GM19395 (cell line): ENCODE measurements around the gene MACROD2.
A peak's percentile ranks its signal among the peaks of the same experiment; 100 is the strongest.

Source experiments
- ATAC-seq: cut with Tn5 transposase; IDR thresholded peaks from one replicate; pipeline ENCODE4 v1.9.1; 2021; ENCODE audit warnings: mild to moderate bottlenecking, moderate library complexity; ENCODE audit not compliant: unreplicated experiment

MACROD2 gene

DNA sequence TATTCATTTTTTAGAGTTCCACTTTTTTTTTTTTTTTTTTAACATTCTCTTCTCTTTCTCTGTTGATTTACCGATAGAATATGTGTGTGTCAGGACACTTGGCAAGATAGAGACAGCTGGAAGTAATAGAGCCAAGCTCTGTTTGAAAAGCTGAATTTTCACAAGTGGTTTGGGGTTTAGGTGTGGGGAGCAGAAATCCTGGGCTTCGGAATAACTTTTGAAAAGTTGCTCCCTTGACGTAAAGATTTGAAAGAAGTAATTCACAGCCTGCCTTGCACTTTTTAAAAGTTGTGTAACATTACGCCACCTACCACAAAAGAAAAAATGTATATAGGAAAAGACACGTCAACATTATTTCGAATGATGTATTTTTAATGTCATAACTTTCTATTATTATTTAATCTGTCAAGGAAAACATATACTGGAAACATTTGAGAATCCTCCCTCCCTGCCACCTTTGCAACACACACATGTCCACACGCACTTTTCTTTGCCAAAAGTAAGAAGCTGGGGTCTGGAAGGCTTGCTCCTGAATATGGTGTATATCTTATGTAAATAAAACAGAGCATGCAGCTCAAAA lies 1660.1 kb downstream of the MACROD2 start:
- ATAC-seq: no peak

DNA sequence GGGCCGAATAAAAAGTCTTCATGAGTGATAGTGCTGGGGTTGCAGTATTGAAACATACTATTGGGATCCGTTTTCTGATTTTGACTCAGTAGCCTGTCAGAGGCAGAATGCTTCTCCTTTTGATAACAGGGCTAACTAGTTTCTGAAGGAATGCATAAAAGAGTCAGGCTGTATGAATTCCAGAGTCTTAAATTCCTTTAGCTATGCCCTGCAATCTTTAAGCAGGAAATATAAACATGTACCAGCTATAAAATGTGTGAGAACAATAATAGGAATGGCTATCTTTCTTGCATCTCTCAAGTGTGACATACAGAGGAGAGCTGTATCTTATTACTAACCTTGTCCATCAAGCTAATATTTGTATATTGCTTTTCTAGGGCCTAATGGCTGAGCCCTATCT lies 1660.8 kb downstream of the MACROD2 start:
- ATAC-seq: no peak

DNA sequence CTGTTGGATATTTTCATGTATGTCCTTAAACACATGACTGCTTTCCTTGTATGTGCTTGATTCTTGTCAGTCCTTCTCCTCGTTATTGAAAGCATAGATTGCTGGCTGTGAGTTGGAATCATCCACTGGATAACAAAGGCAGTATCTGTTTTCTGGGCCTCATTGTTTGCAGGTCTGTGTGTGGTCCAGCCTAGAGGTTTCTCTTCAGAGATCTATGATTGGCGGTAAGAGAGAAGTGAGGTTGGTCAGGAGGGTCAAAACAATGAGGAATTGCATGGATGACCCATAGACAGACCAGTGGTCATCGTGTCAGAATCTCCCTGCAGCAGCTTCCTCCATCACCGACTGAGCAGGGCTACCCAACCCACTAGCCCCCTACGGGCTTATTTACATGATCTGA lies 1663.0 kb downstream of the MACROD2 start:
- no peak for ATAC-seq

DNA sequence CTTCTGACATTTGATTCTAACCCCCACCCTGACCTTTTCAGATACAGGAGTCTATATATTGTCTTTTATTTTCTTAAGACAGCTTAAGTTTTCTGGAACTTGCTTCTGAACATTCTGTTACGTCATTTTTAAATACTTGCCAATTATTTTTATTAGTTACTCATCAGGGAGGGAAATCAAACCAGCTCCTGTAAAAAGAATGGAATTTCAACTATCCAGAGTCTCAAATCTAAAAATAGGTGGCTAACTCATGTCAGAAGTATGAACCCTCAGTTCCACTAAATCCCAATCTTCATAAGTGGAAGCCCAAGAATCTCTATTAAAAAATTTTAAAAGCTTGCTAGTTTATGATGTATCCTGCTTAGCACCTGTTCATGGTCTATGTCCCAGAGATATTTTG lies 1677.9 kb downstream of the MACROD2 start:
- ATAC-seq: no peak

DNA sequence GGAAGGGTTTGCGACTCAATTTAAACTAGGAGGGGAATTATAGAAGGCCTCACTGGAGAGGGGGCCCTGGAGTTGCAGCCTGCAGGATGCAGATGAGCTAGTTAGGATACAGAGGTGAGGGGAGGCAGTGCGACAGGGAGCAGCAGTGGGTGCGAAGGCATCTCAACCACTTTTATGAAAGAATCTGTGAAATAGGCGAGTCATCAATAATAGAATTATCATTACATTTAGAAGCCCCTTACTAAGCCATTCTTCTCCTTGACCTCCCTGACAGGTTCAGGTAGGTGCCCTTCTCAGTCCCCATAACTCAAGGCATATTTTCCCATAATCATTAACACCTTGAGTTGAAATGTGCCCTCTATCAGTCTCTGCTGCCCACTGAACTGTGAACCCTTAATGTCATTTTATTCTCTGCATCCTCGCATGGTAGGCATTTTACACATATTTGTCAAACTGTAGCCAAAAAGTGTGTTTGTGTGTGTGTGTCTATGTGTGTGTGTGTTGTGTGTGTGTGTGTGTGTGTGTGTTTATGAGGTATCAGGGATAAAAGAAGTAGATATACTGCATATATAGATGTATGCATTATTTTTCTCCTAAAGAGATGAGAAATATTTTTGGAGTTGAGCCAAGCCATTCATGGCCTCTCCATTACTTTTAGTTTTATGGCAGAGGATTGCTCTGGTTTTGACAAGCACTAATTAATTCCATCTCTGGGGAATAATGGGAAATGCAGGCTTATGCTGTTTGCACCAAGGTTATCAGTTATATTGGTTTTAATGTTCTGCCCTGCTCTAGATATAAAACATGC lies 1679.1 kb downstream of the MACROD2 start:
- no peak for ATAC-seq

DNA sequence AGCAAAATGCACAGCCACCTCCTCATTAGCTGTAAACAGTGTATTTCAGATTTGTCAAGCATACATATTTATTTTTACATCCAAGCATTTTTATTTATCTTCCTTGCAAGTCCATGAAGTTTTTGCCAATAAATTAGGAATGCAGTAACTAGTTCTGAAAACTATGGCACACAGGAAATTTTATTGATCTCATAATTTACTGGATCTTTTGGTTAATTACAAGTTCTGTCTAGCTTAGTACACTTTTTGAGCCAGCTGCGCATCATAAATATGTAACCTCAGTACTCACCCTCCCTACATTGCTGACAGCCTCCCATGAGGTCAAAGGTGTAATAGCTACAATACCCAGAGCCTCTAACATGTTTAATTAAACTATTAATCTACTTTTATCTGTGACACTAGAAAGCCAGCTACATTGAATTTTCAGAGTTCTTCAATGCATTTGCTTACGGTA lies 1679.8 kb downstream of the MACROD2 start:
- no peak for ATAC-seq

DNA sequence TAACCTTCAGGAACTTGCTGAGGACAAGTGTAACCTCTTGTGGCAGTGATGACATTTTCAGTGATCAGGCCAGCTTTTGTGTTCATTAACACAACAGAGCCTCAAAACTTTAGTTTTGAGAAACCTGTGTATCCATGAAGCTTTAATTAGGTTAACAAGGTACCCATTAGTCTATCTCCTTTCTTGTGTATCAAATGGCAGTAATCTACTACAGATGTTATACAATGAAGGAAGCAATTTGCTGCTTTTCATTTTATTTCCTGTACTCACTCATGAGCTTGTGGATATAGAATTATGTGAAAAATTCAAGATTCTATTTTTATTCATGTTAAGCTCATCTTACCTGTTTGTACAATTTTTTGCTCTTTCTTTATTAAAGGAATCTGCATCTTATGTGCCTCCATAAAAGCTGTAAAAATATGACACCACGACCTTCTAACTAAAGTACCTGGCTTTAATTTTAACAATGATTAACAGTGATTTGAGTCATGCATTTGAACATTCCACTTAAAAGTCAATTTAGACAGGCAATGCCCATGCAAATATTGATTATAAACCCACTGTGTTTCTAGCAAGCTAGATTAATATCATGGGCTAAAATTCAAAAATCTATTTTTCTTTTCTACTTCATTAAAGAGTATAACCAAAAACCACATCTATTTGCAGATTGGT lies 1680.6 kb downstream of the MACROD2 start:
- no peak for ATAC-seq

DNA sequence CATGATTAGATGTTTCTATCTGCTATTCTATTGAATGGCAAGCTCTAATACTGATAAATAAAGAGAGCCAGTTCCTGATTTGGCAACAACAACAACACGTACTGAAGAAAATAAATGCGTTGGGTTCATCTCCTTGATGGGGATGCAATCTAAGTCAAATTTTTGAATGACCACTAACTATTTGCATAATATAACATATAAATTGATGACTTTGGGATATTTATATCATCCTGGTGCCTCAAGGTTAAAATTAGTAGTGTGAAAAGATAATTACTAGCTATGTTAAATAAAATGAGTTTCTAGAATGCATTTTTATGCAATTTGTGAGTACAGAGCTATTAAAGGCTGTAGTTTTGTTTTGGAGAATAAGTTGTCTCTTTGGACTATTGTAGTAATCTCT lies 1681.5 kb downstream of the MACROD2 start:
- no peak for ATAC-seq

DNA sequence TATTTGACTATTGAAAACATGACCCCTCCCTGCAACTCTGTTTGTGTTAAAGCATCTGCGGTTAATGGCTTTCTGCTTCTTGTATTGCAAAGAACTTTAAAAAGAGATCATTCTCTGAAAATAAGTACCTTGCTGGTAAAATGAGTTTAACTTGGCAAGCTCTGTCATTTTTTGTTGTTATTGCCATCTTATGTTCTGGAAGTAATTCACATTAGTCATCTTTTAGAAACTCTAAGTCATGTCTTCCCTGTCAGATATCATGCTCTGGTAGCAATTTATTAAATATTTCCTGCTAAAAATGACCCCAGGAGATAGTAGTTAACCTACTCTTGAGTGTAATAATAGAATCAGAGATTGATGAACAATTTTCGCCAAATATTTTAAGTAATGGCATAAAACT lies 1687.4 kb downstream of the MACROD2 start:
- no peak for ATAC-seq

DNA sequence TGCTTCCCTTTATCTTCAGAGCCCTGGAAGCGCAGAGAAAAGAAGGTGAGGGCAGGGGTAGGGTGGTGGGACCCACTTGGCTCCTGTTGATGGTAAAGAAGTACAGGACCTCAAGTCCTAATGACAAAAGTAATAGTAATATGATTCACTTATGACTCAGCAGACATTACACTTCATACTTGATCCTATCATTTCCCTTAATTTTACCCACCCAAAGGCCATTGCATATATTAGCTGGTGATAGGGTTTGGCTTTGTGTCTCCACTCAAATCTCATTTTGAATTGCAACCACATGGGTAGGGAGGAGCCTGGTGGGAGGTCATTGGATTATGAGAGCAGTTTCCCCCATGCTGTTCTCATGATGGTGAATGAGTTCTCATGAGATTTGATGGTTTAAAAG lies 1697.3 kb downstream of the MACROD2 start:
- ATAC-seq: no peak

DNA sequence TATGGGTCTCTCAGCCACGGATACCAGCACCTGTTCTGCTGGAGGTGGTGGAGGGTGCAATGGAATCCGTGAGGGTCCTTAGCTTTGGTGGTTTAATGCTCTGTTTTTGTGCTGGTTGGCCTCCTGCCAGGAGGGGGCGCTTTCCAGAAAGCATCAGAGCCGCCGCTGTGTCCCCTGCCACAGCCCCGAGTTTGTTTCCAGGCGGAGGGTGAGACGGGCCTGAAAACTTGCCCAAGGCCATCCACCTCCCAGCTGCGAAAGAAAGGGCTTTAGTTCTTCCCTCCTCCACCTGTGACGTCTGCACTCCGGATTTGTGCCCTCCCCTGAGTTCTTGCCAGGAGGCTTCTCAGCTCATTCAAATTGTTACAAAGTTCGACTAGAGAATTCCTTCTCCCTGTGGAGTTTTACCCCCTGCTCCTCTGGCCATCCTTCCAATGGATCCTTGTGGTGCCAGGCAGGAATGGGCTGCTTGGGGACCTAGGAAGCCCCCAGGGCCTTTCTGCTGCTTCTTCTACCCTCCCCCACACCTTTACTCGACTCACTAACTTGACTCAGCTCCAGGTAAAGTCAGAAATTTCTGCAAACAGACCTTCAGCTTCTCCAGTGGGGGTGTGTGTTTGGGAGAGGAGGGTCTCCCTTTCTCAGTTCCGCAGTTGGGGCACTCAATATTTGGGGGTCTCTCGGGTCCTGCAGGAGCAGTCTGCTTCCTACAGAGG lies 1704.3 kb downstream of the MACROD2 start:
- ATAC-seq: no peak

DNA sequence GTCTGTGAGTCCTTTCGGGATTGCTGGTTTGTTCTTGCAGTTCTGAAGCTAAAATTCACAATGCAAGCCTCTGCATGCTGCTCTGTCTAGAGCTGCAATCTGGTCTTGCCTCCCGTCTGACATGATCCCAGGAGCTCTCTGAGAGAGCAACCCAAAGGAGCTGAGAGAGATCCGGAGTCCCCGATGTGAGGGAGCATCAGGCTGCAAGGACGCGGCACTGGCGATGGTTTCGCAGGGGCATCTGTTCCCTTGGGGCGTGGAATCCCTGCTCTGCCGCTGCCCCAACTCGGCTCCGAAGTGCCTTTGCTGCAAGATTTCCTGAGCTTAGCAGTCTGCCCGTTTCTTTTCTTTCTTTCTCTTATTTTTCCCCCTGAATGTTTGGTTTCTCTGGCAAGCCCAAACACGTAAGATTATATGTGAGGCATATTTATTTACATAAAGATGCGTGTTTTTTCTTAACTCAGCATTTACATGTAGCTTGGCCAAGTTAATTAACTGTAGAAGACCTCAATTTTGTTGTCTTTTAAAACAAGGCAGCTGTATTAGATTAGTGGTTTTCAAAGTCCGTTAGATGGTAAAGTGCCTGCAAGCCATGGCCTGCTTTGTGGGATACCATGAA lies 1704.9 kb downstream of the MACROD2 start:
- no peak for ATAC-seq

DNA sequence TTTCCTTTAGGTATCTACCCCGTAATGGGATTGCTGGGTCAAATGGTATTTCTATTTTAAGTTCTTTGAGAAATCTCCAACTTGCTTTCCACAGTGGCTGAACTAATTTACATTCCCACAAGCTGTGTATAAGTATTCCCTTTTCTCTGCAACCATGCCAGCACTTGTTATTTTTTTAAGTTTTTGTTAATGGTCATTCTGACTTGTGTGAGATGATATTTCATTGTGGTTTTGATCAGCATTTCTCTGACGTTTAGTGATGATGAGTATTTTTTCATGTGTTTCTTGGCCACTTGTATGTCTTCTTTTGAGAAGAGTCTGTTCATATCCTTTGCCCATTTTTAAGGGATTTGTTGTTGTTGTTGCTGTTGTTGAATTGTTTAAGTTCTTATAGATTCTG lies 1706.8 kb downstream of the MACROD2 start:
- ATAC-seq: no peak

DNA sequence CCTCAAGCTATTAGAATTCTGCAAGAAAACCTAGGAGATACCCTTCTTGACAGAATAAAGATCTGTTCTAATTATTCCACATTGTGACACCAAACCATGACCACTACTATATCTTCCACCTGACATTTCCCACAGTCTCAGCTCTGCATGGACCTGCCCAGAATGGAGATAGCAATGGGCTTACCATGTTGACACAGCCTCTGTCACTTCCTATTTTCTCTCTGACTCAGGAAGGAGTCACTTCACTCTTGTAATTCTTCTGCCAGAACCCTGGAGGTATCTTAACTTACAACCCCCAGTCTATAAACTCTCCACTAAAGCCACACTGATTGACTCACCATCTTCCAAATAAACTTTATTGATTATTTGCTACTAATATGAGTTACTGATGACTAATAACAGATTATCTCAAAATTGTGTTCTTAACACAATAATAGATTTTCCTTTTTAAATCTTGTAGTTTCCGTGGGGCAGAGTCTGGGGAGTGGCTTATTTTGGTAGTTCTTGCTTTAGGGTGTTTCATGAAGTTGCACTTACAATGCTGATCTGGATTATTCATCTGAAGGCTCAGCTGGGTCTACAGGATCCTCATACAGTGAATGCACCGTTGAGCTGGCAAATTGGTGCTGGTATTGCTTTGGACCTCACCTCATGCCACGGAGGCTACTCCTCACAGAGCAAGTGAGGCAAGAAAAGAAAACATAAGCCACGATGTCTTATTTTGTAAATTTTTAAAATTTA lies 1708.0 kb downstream of the MACROD2 start:
- ATAC-seq: no peak

DNA sequence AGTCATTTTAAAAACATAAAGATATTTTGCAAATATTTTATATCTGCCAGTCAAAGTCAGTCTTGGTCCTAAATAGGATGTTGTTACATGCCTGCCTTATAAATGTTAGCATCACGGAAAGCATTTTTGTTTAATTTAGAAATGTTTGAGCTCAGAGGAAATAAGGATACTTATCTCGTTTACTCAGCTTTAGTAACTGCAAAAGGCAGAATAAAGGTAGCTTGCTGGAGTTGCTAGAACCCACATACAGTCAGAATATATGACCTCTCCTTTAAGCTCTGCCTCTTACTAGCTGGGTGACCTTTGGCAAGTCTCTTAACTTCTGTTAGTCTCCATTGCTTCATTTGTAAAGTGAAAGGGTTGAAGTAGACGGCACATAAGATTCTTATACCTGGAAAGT lies 1710.7 kb downstream of the MACROD2 start:
- no peak for ATAC-seq

DNA sequence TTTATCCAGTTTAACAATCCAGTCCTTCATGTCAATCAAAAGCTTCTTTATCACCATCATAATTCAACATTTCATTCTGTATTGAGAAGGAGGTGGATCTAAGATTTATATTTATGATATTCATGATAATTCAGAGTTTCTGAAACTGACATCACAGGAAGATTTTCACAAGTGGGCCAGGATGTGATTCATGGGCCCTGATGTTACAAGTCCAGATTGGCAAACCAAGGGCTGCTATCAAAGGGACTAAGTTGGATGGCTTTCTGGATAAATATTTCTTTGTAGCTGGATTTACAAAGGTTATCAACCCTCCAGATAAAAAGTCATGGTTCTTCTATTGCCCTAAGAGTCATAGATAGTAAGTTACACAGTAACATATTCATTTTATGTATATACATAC lies 1711.4 kb downstream of the MACROD2 start:
- no peak for ATAC-seq

DNA sequence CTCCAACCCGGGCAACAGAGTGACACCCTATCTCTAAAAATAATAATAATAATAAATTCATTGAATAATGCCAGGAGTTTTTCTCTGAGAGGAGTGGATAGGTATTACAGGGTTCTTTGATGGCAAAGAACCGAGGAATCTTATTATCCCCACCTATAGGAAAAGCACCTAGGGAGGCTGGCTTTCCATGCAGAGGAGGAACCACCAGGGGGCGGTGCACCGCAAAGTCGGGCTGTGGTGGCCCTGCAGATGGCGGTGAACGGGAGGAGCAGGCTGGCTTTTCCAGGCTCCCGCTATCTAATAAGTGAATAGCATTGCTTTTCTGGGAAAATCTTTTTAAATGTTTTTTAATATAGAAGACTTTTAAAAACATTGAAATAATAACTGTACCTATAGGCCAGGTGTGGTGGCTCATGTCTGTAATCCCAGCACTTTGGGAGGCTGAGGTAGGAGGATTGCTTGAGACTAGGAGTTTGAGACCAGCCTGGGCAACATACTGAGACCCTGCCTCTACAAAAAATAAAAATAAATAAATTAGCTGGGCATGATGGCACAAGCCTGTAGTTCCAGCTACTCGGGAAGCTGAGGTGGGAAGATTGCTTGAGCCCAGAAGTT lies 1713.8 kb downstream of the MACROD2 start:
- ATAC-seq: peak; percentile 90

DNA sequence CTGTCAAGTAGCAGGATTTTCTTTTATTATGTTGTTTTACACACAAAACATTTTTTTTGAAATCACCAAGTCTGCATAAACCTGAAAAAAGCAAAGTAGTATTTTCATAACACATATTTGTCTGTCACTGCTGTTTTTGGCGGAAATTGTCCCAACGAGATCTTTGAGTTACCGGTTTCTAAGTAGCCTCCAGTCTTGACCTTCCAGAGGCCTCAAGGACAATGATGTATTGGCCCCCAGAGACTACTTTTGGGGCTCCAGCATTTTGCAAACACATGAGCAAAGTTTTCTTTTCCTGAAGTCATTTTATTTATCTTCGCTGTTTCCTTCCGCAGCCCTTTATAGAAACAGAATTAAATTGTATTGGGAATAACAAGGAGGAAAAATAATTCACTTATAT lies 1715.3 kb downstream of the MACROD2 start:
- ATAC-seq: no peak

DNA sequence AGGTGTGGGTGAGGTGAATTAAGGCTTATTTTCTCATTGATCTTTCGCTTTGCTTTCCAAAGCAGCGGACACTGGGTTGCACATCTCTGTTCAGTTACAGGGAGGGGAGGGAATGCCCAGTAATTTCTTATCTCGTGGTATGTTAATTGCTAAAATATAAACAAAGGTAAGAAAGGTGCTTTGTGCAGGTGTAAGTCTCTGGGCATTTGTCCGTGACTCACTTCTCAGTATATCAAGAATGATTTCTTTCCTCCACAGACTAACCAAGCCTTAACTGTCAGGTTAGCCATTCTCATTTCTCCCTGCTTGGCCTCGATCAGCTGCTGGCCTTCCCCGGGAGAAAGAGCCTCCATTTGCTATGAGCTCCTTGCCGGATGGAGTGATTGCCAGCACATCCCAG lies 1715.9 kb downstream of the MACROD2 start:
- ATAC-seq: no peak

DNA sequence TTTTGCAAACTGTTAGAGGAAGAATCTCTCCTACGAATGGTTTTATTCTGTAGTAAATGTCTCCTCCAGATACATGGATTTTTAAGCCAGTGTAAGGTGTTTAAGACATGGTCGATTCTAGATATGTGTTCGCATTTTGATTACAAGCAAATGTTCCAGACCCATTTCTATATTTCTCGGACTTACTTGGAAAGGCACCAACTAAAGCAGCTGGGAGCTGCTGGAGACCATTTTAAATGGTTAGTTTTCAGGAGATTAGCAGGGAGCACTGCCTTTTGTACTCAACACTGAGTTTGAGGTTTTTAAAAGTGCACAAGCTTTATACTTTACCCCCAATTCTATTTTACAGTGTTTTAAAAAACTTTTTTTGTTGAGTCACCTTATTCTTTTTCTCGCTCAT lies 1720.9 kb downstream of the MACROD2 start:
- no peak for ATAC-seq
